HepG2 (cell line): ENCODE results near the gene SRP9. TPM values are rescaled to one million over a fixed set of nuclear protein-coding genes. Genes with fewer than 3 reads are reported as not detected.

Experiments used
- BCL6 ChIP-seq: IDR thresholded peaks from 2 replicates; pipeline ENCODE4 v1.6.1; 2016; ENCODE audit warnings: missing genetic modification reagents, missing compliant biosample characterization
- BRD4 ChIP-seq: sonication (generic); formaldehyde crosslinking; IDR thresholded peaks from 2 replicates; pipeline ENCODE4 v1.4.0; 2020; ENCODE audit warnings: missing genetic modification reagents
- CREB1 ChIP-seq, 2 experiments: fragments of 450-650 bp in 1 of 2; IDR thresholded peaks; 2 replicates each; pipeline ENCODE4 v1.6.1; 2016 to 2017; ENCODE audit warnings: control low read depth in 1 of 2, mild to moderate bottlenecking in 1 of 2, missing compliant biosample characterization in 1 of 2, missing genetic modification characterization in 1 of 2
- FOSL2 ChIP-seq: sonication (generic); formaldehyde crosslinking; IDR thresholded peaks from 2 replicates; pipeline ENCODE4 v1.4.0; 2020; ENCODE audit warnings: missing genetic modification reagents
- KDM1A ChIP-seq: IDR thresholded peaks from 2 replicates; pipeline ENCODE4 v1.6.1; 2016; ENCODE audit warnings: missing compliant biosample characterization
- MEF2D ChIP-seq: sonication (generic); formaldehyde crosslinking; IDR thresholded peaks from 2 replicates; pipeline ENCODE4 v1.5.1; 2020; ENCODE audit warnings: mild to moderate bottlenecking, missing genetic modification reagents
- NR2F6 ChIP-seq, 2 experiments: IDR thresholded peaks; 2 replicates each; pipeline ENCODE4 v1.6.1; 2016; ENCODE audit warnings: antibody characterized with exemption in 1 of 2, mild to moderate bottlenecking in 1 of 2
- RCOR2 ChIP-seq: IDR thresholded peaks from 2 replicates; pipeline ENCODE4 v1.6.1; 2016; ENCODE audit warnings: missing biosample characterization, missing genetic modification reagents
- RFXANK ChIP-seq: IDR thresholded peaks from 2 replicates; pipeline ENCODE4 v1.6.1; 2016
- RXRB ChIP-seq: IDR thresholded peaks from 2 replicates; pipeline ENCODE4 v1.6.1; 2016; ENCODE audit warnings: borderline replicate concordance, missing genetic modification reagents, missing compliant biosample characterization
- SIX1 ChIP-seq: sonication (generic); formaldehyde crosslinking; IDR thresholded peaks from 2 replicates; pipeline ENCODE4 v1.4.0; 2020; ENCODE audit warnings: missing genetic modification reagents, borderline replicate concordance
- SOX13 ChIP-seq, 3 experiments: fragments of 450-650 bp in 1 of 3; sonication (generic) in 1 of 3; formaldehyde crosslinking in 1 of 3; IDR thresholded peaks in 2 of 3; conservative IDR thresholded peaks in 1 of 3; 2 replicates each; pipeline versions ENCODE4 v1.5.0 to v1.6.1; 2016 to 2020; ENCODE audit warnings: antibody characterized with exemption in 1 of 3, mild to moderate bottlenecking in 1 of 3, missing compliant biosample characterization in 1 of 3, missing genetic modification reagents in 1 of 3, moderate library complexity in 1 of 3
- UBTF ChIP-seq: sonication (generic); formaldehyde crosslinking; IDR thresholded peaks from 2 replicates; pipeline ENCODE4 v1.4.0; 2020; ENCODE audit warnings: mild to moderate bottlenecking, missing genetic modification reagents
- ZMYM4 ChIP-seq: sonication (generic); formaldehyde crosslinking; IDR thresholded peaks from 2 replicates; pipeline ENCODE4 v1.8.1; 2023; ENCODE audit warnings: mild to moderate bottlenecking, missing genetic modification reagents
- ZNF136 ChIP-seq: sonication (generic); formaldehyde crosslinking; IDR thresholded peaks from 2 replicates; pipeline ENCODE4 v1.8.1; 2022; ENCODE audit warnings: low read depth, mild to moderate bottlenecking, moderate library complexity, missing genetic modification reagents
- ZNF264 ChIP-seq: sonication (generic); formaldehyde crosslinking; IDR thresholded peaks from 2 replicates; pipeline ENCODE4 v1.4.0; 2020; ENCODE audit warnings: missing genetic modification reagents
- ZNF580 ChIP-seq: IDR thresholded peaks from 2 replicates; pipeline ENCODE4 v1.6.1; 2016; ENCODE audit warnings: low read depth, borderline replicate concordance
- ZNF768 ChIP-seq: sonication (generic); formaldehyde crosslinking; IDR thresholded peaks from 2 replicates; pipeline ENCODE4 v1.4.0; 2020; ENCODE audit warnings: missing genetic modification reagents
- polyA plus RNA-seq, 8 experiments: library from polyadenylated mRNA; depleted of rRNA in 3 of 8; stranded (reverse) in 7 of 8; unstranded in 1 of 8; fragments of >200 nt; fragmentation: Illumina TruSeq in 4 of 8; extraction: Trizol in 4 of 8; gene quantifications; 2 replicates each; pipeline versions ENCODE4 v1.2.1 to v1.2.3, GENCODE V29; 2011 to 2016; ENCODE audit warnings: low read depth in 4 of 8, missing spikeins in 1 of 8, mixed read lengths in 1 of 8; ENCODE audit not compliant: insufficient read depth in 1 of 8
- total RNA-seq, 5 experiments: library from RNA; depleted of rRNA; stranded (reverse); fragments of >200 nt; fragmentation: Illumina TruSeq; extraction: Trizol; gene quantifications; 2 replicates each; pipeline ENCODE4 v1.2.3, GENCODE V29; 2016; ENCODE audit warnings: low read depth in 1 of 5
- TF ChIP-seq, protein P1 (sequence below): sonication (generic); formaldehyde crosslinking; IDR thresholded peaks from 2 replicates; pipeline ENCODE4 v1.4.0; 2020; ENCODE audit warnings: missing genetic modification reagents
- TF ChIP-seq, protein P2 (sequence below): sonication (generic); formaldehyde crosslinking; IDR thresholded peaks from 2 replicates; pipeline ENCODE4 v1.4.0; 2020; ENCODE audit warnings: missing genetic modification reagents

The SRP9 gene
- total and polyA plus RNA-seq, 2 of the 13 experiments (the other 11 are each of a cell fraction or from before 2014, with no cell fraction given) = 251 to 307 TPM

GRCh38 chr1:225754940-225755641 is 22.5 kb upstream of the SRP9 start (continued):
- TF ChIP-seq KDM1A (CRISPR knock-in tag) = peak; percentile 98
- TF ChIP-seq ZNF768 (CRISPR knock-in tag) = peak; percentile 98
- TF ChIP-seq RFXANK = no peak
- TF ChIP-seq CREB1 (IDR thresholded peaks at IDR 0.05) = no peak
- peak; percentile 31; the same call in 1 of the 2 replicates for TF ChIP-seq CREB1 (CRISPR knock-in tag; IDR thresholded peaks at IDR 0.05)
- TF ChIP-seq BCL6 = peak; percentile 74; the same call in 1 of the 2 replicates
- peak; percentile 58 for TF ChIP-seq FOSL2 (CRISPR knock-in tag)
- TF ChIP-seq RCOR2 (CRISPR knock-in tag) = peak; percentile 94
- 0 out of 2 replicates have a peak, but pooled peaks have one; percentile 45 for TF ChIP-seq ZNF264
- TF ChIP-seq RXRB (CRISPR knock-in tag) = peak; percentile 93
- TF ChIP-seq MEF2D (CRISPR knock-in tag) = peak; percentile 66; the same call in 1 of the 2 replicates
- peak; percentile 65 for TF ChIP-seq NR2F6 (IDR thresholded peaks at IDR 0.05)
- peak; percentile 53 for TF ChIP-seq NR2F6 (CRISPR knock-in tag; IDR thresholded peaks at IDR 0.05)
- TF ChIP-seq BRD4 (CRISPR knock-in tag) = no peak
- TF ChIP-seq SIX1 = peak; percentile 40; the same call in 1 of the 2 replicates
- TF ChIP-seq, protein P1, sequence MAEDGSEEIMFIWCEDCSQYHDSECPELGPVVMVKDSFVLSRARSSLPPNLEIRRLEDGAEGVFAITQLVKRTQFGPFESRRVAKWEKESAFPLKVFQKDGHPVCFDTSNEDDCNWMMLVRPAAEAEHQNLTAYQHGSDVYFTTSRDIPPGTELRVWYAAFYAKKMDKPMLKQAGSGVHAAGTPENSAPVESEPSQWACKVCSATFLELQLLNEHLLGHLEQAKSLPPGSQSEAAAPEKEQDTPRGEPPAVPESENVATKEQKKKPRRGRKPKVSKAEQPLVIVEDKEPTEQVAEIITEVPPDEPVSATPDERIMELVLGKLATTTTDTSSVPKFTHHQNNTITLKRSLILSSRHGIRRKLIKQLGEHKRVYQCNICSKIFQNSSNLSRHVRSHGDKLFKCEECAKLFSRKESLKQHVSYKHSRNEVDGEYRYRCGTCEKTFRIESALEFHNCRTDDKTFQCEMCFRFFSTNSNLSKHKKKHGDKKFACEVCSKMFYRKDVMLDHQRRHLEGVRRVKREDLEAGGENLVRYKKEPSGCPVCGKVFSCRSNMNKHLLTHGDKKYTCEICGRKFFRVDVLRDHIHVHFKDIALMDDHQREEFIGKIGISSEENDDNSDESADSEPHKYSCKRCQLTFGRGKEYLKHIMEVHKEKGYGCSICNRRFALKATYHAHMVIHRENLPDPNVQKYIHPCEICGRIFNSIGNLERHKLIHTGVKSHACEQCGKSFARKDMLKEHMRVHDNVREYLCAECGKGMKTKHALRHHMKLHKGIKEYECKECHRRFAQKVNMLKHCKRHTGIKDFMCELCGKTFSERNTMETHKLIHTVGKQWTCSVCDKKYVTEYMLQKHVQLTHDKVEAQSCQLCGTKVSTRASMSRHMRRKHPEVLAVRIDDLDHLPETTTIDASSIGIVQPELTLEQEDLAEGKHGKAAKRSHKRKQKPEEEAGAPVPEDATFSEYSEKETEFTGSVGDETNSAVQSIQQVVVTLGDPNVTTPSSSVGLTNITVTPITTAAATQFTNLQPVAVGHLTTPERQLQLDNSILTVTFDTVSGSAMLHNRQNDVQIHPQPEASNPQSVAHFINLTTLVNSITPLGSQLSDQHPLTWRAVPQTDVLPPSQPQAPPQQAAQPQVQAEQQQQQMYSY = peak; percentile 98
- peak; percentile 36; the same call in 1 of the 2 replicates for TF ChIP-seq UBTF (CRISPR knock-in tag)
- TF ChIP-seq, protein P2, sequence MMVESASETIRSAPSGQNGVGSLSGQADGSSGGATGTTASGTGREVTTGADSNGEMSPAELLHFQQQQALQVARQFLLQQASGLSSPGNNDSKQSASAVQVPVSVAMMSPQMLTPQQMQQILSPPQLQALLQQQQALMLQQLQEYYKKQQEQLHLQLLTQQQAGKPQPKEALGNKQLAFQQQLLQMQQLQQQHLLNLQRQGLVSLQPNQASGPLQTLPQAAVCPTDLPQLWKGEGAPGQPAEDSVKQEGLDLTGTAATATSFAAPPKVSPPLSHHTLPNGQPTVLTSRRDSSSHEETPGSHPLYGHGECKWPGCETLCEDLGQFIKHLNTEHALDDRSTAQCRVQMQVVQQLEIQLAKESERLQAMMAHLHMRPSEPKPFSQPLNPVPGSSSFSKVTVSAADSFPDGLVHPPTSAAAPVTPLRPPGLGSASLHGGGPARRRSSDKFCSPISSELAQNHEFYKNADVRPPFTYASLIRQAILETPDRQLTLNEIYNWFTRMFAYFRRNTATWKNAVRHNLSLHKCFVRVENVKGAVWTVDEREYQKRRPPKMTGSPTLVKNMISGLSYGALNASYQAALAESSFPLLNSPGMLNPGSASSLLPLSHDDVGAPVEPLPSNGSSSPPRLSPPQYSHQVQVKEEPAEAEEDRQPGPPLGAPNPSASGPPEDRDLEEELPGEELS (CRISPR knock-in tag) = peak; percentile 43
- peak; percentile 60 for TF ChIP-seq ZMYM4
- TF ChIP-seq ZNF136 (CRISPR knock-in tag) = no peak
- no peak for TF ChIP-seq SOX13 (IDR thresholded peaks at IDR 0.05)
- peak in 1 of 2 experiments; percentile 93; a peak in 2 of 4 replicates for TF ChIP-seq SOX13 (CRISPR knock-in tag; conservative IDR thresholded peaks at IDR 0.05 in 1 of 2, IDR thresholded peaks at IDR 0.05 in 1 of 2)
- TF ChIP-seq ZNF580 (CRISPR knock-in tag) = peak; percentile 47; the same call in 1 of the 2 replicates
